GM18498 (cell line): ENCODE measurements around the gene C20orf141.
"Not testable (repeated sequence)": the region's sequence is repeated elsewhere in the genome, so short reads cannot be mapped to it uniquely, and the experiment has no call there.

Experiments
- ATAC-seq: cut with Tn5 transposase; IDR thresholded peaks from one replicate; pipeline ENCODE4 v1.9.1; 2021; ENCODE audit warnings: mild to moderate bottlenecking, moderate library complexity; ENCODE audit not compliant: unreplicated experiment

Gene C20orf141, protein sequence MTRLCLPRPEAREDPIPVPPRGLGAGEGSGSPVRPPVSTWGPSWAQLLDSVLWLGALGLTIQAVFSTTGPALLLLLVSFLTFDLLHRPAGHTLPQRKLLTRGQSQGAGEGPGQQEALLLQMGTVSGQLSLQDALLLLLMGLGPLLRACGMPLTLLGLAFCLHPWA

DNA sequence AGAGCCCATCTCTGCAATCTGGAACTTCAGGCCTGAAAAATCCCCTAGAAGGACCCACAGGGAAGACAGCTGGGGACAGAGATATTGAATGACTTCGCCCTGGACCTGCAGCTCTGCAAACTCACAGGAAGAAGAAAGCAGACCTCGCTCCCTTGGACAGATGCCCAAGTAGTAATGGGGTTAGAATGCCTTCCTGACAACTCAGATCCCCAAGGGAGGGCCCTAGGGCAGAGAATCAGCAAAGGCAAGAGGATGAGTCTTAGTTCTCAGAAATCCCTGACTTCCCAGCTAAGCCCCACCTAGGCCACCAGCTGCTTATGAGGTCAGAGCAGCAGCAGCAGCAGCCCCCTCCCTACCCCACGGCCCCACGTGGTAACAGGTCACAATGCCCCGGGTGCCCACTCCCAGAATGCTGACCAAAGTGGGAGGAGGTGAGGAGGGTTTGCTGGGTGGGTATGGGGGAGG, at the start of gene C20orf141:
Gene C20orf141, plus strand, starts transcription at position 401 of the 465 bp plus-strand sequence. CDS start 198 bp downstream, outside the sequence.
- no peak for ATAC-seq

DNA sequence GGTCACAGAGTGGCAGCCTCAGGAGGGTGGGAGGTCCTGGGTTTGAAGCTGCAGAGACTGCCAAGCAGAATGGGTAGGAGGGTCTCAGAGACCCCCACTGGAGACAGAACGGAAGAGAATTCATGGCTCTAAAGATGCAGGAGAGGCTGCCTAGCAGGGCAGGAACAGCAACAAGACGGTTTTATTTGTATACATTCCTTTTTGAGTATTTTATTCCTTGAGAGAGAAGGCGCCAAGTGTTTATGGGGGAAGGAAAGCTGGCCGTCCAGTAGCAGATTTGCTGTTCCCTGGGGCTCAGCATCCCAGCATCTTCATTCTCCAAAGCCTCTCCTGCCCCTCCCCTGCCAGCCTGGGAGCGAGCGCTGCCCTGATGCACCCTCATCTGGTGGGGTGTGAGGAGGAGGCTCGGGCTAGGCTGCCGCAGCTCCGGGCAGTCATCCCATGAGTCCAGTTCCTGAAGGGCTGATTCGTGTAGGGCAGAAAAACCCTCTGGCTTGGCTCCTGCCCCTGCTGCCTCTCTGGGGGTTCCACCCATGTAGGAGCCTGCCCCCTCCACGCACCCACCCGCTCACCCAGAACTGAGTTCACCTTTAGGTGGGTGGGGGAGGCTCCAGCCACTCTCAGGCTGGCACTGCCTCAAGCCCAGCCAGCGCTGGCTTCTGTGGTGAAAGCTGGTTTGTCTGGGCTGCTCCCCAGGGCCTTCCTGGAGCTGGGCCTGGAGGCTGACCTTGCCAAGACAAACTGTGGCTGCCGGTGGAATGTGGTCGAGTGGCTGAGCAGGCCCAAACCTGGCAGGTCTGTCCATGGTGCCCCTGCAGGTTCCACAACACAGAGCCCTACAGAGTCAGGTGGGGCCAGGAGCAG, 46.8 kb upstream of the C20orf141 start:
- ATAC-seq, result no peak

DNA sequence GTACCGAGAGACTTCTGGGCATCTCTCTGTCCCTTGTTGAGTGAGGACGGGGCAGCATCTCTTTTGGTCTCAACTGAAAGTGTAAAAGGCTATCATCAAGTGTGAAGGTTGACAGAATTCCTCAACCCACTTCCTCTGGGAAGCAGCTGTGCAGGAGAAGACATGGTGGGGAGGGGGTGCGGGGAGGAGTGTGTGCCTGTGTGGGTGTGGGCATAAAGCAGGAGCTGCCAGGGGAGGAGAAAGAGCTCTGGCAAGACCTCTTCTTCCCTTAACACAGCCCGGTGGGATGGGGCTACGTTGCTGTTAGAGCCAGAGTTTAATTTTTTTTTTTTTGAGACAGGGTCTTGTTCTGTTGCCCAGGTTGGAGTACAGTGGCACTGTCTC, 46.2 kb upstream of the C20orf141 start:
- ATAC-seq, result no peak

DNA sequence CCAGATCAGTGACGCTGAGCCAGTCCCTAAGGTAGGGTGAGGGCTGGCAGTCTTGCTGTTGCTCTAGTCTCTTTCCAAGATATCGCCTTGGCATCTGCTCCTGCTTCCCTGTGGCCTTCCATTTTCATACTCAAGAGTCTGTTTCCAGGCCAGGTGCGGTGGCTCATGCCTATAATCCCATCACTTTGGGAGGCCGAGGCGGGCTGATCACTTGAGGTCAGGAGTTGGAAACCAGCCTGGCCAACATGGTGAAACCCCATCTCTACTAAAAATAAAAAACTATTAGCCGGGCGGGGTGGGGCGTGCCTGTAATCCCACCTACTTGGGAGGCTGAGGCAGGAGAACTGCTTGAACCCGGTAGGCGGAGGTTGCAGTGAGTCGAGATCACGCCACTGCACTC, 44.7 kb upstream of the C20orf141 start:
- not testable (repeated sequence) for ATAC-seq

DNA sequence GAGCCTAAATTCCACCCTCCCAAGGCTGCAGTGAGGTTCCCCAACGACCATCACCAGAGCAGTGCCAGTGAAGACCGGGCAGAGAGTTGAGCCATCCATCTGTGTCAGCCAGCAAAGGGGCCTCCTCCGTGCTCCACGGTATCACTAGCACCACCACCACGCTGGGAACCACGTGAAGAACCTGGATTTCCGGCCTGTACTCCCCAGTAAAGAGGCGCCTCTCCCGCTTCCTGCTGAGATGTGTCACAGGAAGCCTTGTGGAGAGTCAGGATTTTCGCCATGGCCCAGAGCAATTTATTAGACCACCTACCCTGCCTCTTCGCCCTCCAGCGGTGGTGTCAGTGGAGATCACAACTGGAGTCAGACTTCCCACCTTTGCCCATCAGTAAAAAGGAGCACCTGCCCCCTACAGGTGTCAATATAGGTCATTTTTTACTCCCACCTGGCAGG, 43.1 kb upstream of the C20orf141 start:
- no peak for ATAC-seq

DNA sequence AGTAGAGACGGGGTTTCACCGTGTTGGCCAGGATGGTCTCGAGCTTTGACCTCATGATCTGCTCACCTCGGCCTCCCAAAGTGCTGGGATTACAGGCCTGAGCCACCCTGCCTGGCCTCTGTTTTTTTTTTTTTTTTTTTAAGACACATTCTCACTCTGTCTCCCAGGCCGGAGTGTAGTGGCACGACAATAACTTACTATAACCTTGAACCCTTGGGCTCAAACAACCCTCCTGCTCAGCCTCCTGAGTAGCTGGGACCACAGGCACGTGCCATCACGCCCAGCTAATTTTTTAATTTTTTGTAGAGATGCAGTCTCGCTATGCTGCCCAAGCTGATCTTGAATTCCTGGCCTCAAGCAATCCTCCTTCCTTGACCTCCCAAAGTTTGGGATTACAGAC, 41.0 kb upstream of the C20orf141 start:
- ATAC-seq, result no peak

DNA sequence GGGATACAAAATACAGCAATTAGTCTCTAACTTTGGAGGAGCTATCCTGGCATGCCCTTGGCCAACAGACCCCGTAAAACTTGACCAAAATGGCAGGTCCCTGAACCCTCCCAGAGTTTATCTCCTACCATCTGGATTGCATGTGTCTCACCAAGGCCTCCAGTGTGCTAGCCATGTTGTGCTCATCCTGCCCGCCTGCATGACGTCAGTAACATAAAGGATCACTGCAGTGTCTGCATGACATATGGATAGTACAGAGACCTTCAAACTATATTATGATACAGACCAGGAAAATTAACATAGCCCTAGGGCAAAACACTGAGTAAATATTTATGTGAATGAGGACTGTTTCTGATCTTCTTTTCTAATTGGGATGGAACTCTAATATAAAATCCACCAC, 39.6 kb upstream of the C20orf141 start:
- ATAC-seq, result no peak

DNA sequence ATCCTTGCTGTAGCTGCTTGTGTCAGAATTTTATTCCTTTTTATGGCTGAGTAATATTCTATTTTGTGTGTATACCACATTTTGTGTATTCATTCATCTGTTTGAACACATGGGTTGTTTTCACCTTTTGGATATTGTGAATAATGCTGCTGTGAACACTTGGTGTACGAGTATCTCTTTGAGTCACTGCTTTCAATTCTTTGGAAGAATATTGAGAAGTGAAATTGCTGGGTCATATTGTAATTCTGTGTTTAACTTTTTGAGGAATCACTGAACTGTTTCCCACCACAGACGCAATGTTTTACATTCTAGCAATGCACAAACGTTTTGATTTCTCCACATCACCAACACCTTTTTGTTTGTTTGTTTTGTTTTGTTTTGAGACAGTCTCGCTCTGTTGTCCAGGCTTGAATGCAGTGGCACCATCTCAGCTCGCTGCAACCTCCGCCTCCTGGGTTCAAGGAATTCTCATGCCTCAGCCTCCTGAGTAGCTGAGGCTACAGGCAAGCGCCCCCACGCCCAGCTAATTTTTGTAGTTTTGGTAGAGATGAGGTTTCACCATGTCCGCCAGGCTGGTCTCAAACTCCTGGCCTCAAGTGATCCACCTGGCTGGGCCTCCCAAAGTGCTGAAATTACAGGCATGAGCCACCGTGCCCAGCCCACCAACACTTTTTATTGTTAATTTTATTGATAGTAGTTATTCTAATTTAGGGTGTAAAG, 36.0 kb upstream of the C20orf141 start:
- no peak for ATAC-seq

DNA sequence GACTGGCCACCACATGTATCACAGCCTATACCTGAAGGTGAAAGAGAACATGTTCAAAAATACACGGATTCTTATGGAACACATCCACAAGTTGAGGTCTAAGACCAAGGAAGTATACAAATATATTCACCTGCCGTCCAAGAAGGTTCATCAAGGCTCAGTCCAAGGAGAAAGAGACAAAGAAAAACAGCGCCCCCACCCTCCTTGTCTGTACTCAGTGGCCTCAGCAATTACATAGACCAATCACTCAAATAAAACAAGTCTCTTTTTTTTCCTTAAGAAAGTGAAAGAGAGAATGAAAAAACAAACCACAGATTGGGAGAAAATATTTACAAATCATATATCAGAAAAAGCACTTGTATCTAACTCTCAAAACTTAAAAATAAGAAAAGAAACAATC, 33.8 kb upstream of the C20orf141 start:
- ATAC-seq, result no peak

DNA sequence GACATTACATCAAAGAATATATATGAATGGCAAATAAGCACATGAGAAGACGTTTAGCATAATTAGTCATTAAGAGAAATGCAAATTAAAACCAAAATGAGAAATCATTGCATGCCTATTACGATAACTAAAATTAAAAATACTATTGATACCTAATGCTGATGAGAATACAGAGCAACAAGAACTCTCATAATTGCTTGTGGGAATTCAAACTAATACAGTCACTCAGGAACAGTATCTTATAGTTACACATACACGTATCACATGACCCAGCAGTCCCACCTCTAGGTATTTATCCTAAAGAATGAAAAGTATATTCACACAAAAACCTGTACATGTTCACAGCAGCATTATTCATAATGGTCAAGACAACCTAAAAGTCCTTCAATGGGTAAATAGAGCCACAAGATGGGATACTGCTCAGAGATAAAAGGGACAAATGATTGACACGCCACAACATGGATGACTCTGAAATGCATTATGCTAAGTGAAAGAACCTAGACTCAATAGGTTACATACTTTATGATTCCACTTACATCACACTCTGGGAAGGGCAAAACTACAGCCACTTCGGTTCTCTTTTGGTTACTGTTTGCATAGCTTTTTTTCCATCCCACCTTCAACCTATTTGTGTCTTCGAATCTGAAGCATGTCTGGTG, 30.8 kb upstream of the C20orf141 start:
- no peak for ATAC-seq

DNA sequence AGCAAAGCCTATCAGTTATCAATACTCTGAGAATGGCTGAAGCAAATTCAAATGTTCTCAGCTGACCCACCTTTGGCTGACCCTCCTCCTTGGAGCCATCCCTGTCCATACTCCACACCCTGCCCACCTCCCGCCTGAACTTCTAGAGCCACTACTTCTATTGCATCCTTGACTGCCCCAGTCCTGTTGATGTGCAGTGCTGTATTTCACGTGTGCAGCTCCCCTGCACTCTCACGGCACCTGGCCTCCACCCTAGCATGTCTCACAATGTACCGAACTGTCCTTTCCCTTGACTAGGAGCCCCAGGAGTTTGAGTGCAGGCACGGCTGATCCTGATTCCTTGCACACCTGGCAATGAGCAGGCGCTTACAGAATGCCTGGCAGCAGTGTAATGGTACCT, 21.3 kb upstream of the C20orf141 start:
- no peak for ATAC-seq

DNA sequence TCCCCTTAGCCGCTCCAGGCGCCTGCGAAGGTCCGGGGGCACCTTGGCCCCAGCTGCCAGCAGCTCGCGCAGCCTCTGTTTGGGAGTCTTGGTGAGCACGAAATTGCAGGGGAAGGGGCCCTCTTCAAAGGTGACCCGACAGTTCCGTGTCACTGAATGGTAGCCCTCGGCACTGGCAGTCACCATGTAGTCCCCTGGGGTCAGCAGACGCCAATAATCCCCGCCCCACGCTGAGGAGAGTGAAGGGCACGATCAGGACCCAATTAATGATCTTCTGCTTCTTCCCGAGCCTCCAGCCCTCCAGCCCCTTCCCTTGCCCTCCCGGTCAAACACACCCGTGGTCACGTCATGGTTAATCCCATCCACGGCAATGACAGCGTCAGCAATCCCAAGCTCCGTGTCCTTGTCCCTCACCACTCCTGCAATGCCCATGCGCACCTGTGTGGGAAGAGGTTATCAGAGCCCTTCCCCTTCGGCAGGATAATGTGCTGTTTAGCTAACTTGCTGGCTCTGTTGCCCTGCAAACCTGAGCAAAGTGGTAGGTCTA, 20.5 kb upstream of the C20orf141 start:
- ATAC-seq, result no peak

DNA sequence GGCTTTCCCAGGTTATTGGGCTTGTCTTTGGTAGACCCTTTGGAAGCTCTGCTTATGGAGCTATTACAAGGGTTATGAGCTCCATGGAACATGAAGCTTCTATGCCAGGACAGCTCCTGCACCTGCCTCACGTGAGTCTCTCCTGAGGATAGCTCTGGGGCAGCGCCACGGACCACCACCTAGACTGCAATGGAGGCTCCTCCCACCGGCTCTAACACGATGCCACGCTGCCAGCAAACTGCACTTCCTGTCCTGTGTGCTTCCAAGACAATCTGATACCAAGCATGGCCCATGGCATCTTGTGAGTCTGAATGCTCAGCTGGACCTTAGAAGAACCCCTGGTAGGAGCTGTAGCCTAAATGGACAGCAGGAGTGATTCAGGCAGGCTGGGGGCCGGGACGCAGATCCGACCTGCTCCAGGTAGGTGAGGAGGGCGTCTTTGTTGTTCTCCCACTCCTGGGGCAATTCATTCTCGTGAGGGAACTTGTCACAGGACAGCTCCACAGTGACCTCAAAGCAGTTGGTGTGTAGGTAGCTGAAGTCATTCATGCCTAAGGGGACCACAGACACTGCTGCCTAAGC, 19.8 kb upstream of the C20orf141 start:
- no peak for ATAC-seq

DNA sequence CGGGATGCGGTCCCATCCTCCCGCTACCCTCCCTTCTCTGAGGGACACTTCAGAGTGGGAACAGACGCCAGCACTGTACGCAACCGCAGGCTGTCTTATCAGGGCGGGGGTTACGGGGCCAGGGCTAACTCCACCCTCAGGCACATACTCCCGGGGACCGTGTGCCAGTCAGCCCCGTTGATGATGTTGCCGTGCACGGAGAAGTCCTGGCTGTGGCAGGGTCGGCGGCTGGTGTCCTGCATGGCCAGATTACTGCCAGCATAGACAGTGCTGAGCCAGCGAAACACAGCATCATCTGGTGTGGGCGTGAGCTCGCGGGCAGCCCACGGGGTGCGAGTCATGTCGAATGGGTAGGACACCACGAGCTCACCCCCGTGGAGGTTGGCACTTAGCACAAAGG, 19.3 kb upstream of the C20orf141 start:
- ATAC-seq, result no peak

DNA sequence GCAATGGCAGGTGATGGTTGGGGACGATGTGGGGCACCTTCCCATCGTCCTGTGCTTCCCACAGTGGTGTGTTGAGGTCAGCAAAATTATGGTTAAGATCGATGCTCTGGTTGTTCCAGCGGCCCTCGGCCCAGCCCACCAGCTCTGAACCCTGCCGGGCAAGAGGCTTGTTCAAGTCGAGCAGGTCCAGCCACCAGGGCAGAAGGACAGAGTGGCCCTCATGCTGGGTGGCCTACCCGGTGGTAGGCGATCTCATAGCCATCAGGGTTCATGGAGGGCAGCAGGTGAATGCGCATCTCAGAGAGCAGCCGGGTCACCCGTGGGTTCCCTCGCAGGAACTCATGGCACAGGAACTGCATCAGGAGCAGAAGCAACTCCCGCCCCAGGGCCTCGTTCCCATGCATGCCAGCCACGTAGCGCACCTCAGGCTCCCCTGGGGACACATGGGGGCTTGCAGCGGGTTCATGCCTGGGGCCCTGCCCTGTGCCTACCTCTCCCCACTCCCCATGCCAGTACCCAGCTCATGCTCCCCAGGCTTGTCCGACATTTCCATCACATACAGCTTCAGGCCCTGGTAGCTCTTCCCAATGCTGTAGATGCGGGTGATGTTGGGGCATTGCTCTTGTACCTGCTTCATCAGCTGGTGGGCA, 18.7 kb upstream of the C20orf141 start:
- no peak for ATAC-seq

DNA sequence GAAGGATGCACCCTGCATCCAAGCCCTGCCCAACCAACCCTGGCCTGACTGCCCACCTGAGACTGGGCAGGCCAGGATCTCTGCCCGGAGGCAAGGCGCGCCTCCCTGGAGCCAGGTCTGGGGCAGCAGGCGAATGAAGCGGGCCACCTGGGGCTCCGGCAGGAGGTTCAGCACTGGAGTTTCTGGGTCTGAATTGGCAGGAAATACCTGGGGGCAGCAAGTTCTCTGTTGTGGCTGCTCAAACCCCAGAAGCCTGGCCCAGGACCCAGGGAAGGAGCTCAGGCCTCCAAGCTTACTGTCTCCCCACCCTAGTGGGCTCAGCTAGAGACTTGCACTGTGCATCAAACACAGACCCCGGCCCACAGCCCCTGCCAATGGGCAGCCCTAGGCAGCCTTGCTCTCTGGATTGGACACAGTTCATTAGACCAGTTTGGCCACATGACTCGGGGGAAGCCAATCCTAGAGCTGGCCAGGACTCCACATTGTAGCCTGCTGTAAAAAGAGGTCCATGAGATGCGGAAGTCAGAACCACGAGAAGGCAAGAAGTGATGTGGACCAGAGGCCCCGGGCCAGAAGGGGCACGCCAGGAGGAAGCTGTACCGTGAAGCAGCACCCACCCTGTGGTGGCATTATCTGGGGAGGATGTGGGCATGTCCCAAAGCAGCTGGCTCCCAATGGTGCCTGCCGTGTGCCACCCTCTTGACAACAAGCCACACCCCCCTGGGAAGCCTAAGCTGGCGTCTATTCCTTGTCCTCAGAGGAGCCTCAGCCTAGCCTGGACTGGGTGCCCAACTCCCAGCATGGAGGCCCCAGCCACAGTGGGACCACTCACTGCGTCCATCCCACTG, 17.4 kb upstream of the C20orf141 start:
- ATAC-seq, result no peak

DNA sequence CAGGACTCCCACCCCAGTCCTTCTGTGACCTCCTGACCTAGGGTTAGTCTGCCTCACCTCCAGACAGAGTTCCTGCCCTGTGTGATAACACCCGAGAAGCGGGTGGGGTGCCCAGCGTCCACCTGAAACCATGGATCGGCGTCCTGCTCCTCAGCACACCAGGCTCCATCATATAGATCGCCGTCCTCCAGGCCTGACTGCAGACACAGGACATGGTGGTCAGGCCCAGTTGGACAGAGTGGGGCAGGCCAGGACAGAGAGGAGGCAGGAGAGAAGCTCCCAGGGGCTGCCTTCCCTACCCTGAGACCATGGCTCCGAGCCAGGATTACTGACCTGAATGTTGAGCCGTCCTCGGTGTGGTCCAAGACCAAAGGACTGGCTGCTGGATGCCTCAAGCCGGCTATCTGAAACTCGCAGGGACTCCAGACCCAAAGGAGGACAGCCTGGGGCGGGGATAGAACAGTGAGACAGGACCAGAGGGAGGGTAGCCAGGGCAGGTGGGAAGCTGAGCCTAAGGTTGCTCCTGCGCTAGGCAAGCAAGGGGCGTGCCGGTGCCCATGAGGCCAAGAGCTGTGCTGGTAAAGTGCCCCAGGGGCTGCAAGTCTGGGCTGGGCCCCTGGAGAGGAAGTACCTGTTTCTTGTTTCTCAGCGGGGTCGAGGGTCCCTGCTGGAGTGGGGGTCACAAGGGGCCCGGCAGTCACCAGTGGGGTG, 16.5 kb upstream of the C20orf141 start:
- ATAC-seq, result no peak

DNA sequence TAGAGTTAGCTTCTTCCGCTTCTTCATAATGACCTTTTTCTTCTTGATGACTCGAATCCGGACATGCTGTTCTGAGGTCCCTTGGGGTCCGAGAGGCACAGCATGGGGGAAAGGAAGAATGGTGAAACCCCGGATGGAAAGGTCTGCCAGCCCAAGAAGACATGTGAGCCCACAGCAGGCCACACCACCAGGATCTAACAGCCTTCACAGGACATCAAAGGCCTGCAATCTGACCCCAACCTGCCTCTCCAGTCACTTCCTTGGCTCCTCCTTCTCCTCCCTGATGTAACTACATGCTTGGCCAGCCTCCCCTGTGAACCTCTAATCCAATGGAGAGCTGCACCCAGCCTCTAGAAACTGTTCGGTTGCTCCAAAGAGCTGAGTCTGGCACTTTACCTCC, 16.0 kb upstream of the C20orf141 start:
- no peak for ATAC-seq
